Stimulated activated CD4-positive, alpha-beta T cell treated with anti-CD3 and anti-CD28 coated beads, Interleukin-1b, Interleukin-23, amount 100 ng/mL, for 24 hours (primary cell): ENCODE measurements around the gene PPP1R16B.

ENCODE experiments used
- DNase-seq, 4 experiments: peaks; one replicate each; pipeline ENCODE4 v3.0.0-alpha.2; 2020; ENCODE audit warnings: low read depth in 4 of 4, low spot score in 1 of 4

Gene PPP1R16B

GRCh38 chr20:38825901-38826625, 20.6 kb downstream of the PPP1R16B start:
- no peak for DNase-seq

- DNase-seq: no peak
Measured at GRCh38 chr20:38827770-38828281, 22.3 kb downstream of the PPP1R16B start.

GRCh38 chr20:38828514-38829295, 23.2 kb downstream of the PPP1R16B start:
- DNase-seq: no peak

- no peak for DNase-seq
Measured at GRCh38 chr20:38829296-38829875, 23.9 kb downstream of the PPP1R16B start.

GRCh38 chr20:38830356-38830755, 24.9 kb downstream of the PPP1R16B start:
- DNase-seq: no peak

- DNase-seq: no peak
Measured at GRCh38 chr20:38831049-38831691, 25.7 kb downstream of the PPP1R16B start.

DNA sequence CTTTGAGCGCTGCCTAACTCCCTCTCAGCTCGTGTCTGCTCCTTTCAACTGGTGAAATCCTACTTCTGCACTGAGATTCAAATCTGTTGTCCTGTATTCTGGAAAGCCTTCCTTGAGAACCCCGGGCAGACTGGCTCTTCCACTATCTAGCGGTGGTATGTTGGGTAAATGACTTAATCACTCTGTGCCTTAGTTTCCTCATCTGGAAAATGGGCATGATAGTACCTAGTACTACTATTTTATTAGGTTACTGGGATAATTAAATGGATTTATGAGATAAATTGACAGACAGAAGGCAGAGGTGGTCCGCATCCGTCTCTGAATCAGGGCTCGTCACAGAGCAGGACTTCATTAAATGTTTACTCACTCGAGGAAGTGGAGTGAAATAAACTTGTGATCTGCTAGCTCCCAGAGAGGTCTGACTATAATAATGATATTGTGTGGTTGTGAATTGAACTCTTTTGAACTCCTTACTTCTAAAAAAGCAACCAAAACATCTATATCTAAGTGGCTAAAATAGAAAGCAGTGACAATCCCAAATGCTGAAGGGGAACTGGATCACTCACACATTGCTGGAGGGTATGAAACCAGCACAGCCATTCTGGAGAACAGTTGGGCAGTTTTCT, 26.6 kb downstream of the PPP1R16B start:
- DNase-seq: no peak

GRCh38 chr20:38833154-38833856, 27.8 kb downstream of the PPP1R16B start:
- DNase-seq: no peak

DNA sequence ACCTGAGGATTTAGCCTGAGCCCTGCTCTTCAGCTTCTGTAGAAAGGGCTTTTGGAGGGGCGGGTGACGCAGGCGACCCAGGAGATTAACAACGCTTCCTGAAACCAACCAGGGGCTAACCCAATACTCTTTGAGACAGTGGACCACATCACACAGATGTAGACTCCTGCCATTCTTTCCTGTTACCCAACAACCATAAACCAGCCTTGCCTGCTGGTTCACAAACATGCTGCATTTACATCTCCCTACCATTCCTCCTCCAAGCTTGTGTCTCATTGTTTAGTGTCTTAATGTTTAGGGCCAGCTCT, 28.3 kb downstream of the PPP1R16B start:
- no peak for DNase-seq

DNA sequence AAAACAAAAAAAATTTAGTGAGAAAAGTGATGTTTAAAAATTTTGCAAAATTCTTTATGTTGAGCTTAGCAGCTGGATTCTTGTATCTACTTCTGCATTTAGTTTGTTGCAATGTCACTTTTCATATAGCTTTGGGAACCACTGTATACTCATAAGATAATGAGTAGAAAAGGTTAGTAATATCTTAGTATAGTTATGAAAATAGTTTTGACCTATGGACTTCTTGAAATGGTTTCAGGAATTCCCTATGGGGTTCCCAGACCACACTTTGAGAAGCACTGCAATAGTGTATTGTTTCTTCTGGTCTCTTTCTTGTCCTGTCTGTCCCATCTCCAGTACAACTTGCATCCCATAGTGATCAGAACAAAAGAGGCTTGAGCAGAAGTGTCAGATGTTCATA, 29.4 kb downstream of the PPP1R16B start:
- no peak for DNase-seq

- DNase-seq: no peak
Measured at GRCh38 chr20:38835792-38836191, 30.3 kb downstream of the PPP1R16B start.

DNA sequence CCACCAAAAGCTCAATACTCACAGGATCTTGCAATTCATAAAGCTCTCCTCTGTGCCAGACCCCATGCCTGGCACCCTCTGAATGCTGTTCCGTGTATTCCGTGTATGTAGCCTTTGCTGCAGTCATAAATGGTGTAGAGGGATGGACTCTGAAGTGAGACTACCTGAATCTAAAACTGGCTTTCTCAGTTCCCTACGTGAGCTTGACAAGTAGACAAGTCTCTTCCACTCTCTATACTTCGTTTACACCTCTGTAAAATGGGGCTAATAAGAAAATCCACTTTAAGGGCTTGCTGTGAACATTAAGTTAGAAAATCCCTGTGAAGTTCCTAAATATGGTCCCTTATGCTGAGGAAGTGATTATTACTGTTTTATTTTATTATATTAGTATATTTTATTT, 31.5 kb downstream of the PPP1R16B start:
- DNase-seq: no peak

DNA sequence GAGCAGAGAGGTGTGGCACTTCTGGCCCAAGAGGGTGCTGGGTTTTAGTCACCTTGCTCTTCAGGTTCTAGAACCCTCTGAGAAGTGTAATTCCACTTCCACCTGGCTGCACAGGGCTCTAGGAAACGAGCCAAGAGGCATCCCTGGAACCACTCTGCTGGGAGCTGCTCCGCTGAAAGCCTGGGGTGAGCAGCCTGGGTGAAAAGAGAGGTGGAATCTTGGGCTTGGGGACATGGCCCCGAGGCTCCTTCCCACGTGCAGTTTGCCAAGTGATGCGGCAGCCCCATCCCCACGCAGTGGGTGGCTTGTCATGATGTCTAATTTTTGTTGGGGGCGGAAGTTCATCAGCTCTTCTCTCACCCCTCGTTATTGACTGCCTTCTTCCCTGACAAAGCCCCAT, 32.8 kb downstream of the PPP1R16B start:
- no peak for DNase-seq

DNA sequence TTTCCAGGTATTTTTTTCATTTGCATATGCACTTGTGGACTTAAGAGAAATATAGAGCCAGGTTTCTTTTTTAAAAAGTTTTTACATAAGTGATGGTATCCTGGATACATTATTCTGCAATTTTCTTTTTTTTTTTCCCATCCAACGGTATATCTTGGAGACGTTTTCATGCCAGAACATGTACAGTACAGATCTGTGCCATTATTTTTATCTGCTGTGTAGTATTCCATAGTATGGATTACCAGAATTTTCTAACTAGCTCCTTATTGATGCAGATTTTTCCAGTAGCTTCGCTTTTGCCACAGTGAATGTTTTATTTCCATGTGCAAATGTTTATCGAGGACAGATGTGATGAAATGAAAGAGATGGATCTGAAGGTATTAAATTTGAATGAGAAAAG, 34.1 kb downstream of the PPP1R16B start:
- no peak for DNase-seq

DNA sequence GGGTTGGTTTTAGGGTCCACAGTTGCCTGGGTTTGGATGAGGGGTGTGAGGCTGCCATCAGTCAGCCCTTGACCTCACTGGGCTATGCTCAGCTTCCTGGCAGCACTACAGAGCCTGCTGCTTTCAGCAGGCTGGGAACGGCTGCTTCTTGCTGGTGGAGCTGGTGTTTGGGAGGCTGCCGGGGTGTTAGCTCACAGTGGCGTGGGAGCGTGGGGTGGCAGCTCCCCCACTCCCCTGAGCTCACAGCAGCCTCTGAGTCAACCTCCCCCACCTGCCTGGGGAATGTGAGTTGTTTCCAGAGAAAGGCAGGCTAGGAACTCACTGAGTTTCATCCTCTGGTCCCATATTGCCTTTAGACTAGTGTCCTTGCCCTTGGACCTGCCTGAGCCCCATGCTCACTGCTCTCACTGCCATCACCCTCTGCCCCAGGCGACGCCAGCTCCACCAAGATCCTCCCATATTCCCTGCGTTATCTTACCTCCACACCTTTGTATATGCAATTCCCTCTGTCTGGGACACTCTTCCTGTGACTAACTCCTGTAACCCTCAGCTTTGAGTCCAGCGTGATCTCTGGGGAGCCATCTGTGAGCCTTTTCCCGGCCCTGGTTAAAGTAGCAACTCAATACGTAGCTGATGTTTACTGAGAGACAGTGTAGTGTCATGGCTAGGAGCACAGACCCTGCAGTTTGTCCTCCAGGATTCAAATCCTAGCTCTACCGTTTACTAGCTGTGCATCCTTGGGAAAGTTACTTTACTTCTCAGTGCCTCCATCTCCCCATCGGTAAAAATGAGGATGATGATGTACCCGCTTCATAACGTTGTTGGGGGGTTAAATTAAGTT, 34.8 kb downstream of the PPP1R16B start:
- peak in 1 of 4 experiments; percentile 26 for DNase-seq

DNA sequence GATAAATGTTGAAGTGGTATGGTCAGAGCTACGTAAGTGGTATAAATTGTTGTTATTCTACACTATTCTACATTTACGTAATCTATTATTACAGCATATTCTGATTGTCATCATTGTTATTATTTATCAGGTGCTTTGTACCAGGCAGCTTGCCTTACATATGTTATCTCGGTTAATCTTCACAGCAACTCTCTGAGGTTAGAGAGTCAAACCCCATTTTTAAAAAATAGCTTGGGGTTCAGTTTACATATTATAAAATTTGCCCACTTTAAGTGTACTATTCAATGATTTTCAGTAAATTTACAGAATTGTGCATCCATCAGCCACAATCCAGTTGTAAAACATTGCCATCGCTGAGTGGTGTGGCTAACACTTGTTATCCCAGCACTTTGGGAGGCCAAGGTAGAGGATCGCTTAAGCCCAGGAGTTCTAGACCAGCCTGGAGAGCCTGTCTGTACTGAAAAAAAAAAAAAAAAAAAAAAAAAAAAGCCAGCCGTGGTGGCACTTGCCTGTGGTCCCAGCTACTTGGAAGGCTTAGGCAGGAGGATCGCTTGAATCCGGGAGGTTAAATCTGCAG, 35.5 kb downstream of the PPP1R16B start:
- no peak for DNase-seq

DNA sequence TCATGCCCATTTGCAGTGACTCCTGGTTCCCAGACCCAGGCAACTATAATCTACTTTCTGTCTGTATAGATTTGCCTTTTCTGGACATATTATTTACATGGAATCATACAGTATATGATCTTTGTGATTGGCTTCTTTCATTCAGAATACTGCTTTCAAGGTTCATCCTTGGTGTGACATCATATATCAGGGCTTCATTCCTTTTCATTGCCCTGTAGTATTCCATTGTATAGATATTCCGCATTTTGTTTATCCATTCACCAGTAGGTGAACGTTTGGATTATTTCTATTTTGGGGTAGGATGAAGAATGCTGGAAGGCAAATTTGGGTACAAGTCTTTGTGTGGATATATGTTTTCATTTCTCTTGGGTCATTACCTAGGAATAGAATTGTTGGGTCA, 36.1 kb downstream of the PPP1R16B start:
- DNase-seq: no peak

- no peak for DNase-seq
Measured at GRCh38 chr20:38842026-38842425, 36.5 kb downstream of the PPP1R16B start.

DNA sequence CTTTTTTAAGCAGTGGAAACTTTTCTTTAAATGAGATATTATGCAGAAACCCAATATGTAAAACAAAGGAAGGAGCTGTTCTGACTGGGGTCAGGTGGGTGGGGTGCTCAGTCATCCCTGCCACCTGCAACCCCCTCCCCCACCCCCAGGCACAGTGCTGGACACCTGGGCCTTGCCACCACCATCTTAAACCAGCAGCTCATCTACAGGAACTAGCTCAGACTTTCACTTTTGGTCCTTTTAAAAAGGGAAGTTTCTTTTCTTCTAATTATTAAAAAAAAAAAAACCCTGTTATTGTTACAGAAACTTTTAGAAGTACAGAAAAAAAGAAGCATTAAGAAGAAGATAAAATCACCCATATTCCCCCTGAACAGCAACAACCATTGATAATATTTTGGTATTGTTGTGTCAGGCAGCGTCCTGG, 37.1 kb downstream of the PPP1R16B start:
- peak; percentile 33 to 80 (median 54) for DNase-seq
